ENCODE data around the gene ADH4.

Gene ADH4

GRCh38 chr4:99179178-99179577 is 35.1 kb upstream of the ADH4 start:
- Histone ChIP-seq H3K9me2 (replicated peaks; ENCODE audit: low read depth, low read length) (no peaks in the 10 kb centered on the region), H3K4me1 (ENCODE audit: insufficient read depth, low read length, poor library complexity, severe bottlenecking) (no peaks in the 10 kb centered on the region), H2AFZ (ENCODE audit: low read length) (no peak overlapping the region), H3K79me2 (ENCODE audit: insufficient read depth, low read length) (no peaks in the 10 kb centered on the region), H3K4me3 (ENCODE audit: low read length, poor library complexity, severe bottlenecking) (no peak overlapping the region), H3K27me3 (ENCODE audit: insufficient read depth, low read length, poor library complexity, severe bottlenecking) (no peaks in the 10 kb centered on the region), H3K9me3 (ENCODE audit: insufficient read depth, low read depth, low read length) (no peaks in the 10 kb centered on the region), H3K9ac (ENCODE audit: low read depth, low read length, poor library complexity, severe bottlenecking) (no peak overlapping the region), H3K4me2 (ENCODE audit: low read depth, low read length, poor library complexity, severe bottlenecking) (no peak overlapping the region), H4K20me1 (ENCODE audit: insufficient read depth, low read length, poor library complexity, severe bottlenecking) (no peaks in the 10 kb centered on the region), H3K36me3 (ENCODE audit: insufficient read depth, low read length) (no peaks in the 10 kb centered on the region), H3F3A (ENCODE audit: low read depth) (no peaks in the 10 kb centered on the region)
- TF ChIP-seq EZH2phosphoT487 (IDR thresholded peaks at IDR 0.05; ENCODE audit: borderline replicate concordance) = no peak
- TF ChIP-seq CTCF (conservative IDR thresholded peaks at IDR 0.05; ENCODE audit: low read length) = no peak

DNA sequence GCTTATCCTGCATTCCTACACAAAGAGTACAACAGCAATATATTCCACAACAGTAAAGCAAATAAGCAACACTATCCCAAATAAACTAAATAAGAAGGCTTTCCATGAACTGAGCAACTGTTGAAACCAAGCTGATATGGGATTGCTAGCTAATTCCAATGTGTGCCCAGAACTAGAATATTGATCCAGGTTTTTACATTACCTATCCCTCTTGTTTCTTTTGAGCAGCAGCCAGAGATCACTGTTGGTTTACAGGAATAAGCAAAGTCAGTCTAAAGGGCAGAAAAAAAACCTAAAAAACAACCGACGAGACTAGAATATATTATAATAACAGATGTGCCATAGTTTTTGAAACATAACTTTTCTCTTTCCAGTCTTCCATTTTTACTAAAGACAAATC is 22.4 kb upstream of the ADH4 start:
- Histone ChIP-seq H4K20me1 (ENCODE audit: insufficient read depth, low read length, poor library complexity, severe bottlenecking) (no peaks in the 10 kb centered on the region), H3K4me1 (ENCODE audit: insufficient read depth, low read length, poor library complexity, severe bottlenecking) (no peaks in the 10 kb centered on the region), H3K9me3 (ENCODE audit: insufficient read depth, low read depth, low read length) (no peaks in the 10 kb centered on the region), H3K79me2 (ENCODE audit: insufficient read depth, low read length) (no peaks in the 10 kb centered on the region), H3K36me3 (ENCODE audit: insufficient read depth, low read length) (no peaks in the 10 kb centered on the region), H3K9me2 (replicated peaks; ENCODE audit: low read depth, low read length) (no peaks in the 10 kb centered on the region), H3K27me3 (ENCODE audit: insufficient read depth, low read length, poor library complexity, severe bottlenecking) (no peaks in the 10 kb centered on the region), H3K4me2 (ENCODE audit: low read depth, low read length, poor library complexity, severe bottlenecking) (no peak overlapping the region), H3K4me3 (ENCODE audit: low read length, poor library complexity, severe bottlenecking) (no peak overlapping the region), H3F3A (ENCODE audit: low read depth) (no peaks in the 10 kb centered on the region), H3K9ac (ENCODE audit: low read depth, low read length, poor library complexity, severe bottlenecking) (no peak overlapping the region), H2AFZ (ENCODE audit: low read length) (no peak overlapping the region)
- TF ChIP-seq CTCF (conservative IDR thresholded peaks at IDR 0.05; ENCODE audit: low read length) (no peak), EZH2phosphoT487 (IDR thresholded peaks at IDR 0.05; ENCODE audit: borderline replicate concordance) (no peak)

DNA sequence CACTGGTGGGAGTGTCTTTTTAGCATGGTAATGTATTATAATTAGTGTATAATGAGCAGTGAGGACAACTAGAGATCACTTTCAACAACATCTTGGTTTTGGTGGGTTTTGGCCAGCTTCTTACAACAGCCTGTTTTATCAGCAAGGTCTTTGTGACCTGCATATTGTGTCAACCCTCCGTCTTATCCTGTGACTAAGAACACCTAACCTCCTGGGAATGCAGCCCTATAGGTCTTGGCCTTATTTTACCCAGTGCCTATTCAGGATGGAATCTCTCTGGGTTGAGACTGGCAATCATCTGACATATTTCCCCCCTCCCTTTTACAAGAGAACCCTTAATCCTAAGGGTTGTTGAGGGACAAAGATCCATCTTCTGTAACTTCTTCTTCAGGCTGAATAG is 21.9 kb upstream of the ADH4 start:
- H3K9ac ChIP-seq (ENCODE audit: low read depth, low read length, poor library complexity, severe bottlenecking) = no peak overlapping the region
- no peak for TF ChIP-seq CTCF (conservative IDR thresholded peaks at IDR 0.05; ENCODE audit: low read length)
- TF ChIP-seq EZH2phosphoT487 (IDR thresholded peaks at IDR 0.05; ENCODE audit: borderline replicate concordance) = no peak
- H3F3A ChIP-seq (ENCODE audit: low read depth) = no peaks in the 10 kb centered on the region

More for the DNA sequence above, 21.9 kb upstream of the ADH4 start:
- Histone ChIP-seq H2AFZ (ENCODE audit: low read length) (no peak overlapping the region), H4K20me1 (ENCODE audit: insufficient read depth, low read length, poor library complexity, severe bottlenecking) (no peaks in the 10 kb centered on the region), H3K36me3 (ENCODE audit: insufficient read depth, low read length) (no peaks in the 10 kb centered on the region), H3K4me1 (ENCODE audit: insufficient read depth, low read length, poor library complexity, severe bottlenecking) (no peaks in the 10 kb centered on the region), H3K79me2 (ENCODE audit: insufficient read depth, low read length) (no peaks in the 10 kb centered on the region), H3K4me3 (ENCODE audit: low read length, poor library complexity, severe bottlenecking) (no peak overlapping the region), H3K9me3 (ENCODE audit: insufficient read depth, low read depth, low read length) (no peaks in the 10 kb centered on the region), H3K4me2 (ENCODE audit: low read depth, low read length, poor library complexity, severe bottlenecking) (no peak overlapping the region), H3K9me2 (replicated peaks; ENCODE audit: low read depth, low read length) (no peaks in the 10 kb centered on the region), H3K27me3 (ENCODE audit: insufficient read depth, low read length, poor library complexity, severe bottlenecking) (no peaks in the 10 kb centered on the region)
